Calu3 (cell line): Measurements from ENCODE around the gene OR2F2. TPM values are rescaled to one million over a fixed set of nuclear protein-coding genes. Genes with fewer than 3 reads are reported as not detected.

Source experiments
- BruUV-seq: library from RNA; stranded (reverse); fragments of 400-500 nt; replicated peaks from 2 replicates; lab custom pipeline; 2021; lab: Mats Ljungman, UMichigan
- CTCF ChIA-PET: fragments of 300-600 bp; sonication (Branson Sonifier 250); formaldehyde crosslinking; loops from one replicate; lab custom pipeline; 2022; ENCODE audit warnings: antibody characterized with exemption; lab: Charles Lee
- DNase-seq: peaks from one replicate; pipeline ENCODE4 v3.0.0; 2022
- H3K27ac Mint-ChIP-seq: one replicate; pipeline ENCODE4 v1.8.0; 2022; ENCODE audit warnings: mixed read lengths; ENCODE audit not compliant: unreplicated experiment
- H3K27me3 Mint-ChIP-seq: one replicate; pipeline ENCODE4 v1.8.0; 2022; ENCODE audit warnings: mixed read lengths; ENCODE audit not compliant: unreplicated experiment
- H3K36me3 Mint-ChIP-seq: one replicate; pipeline ENCODE4 v1.8.0; 2022; ENCODE audit warnings: mild to moderate bottlenecking, moderate library complexity, mixed read lengths; ENCODE audit not compliant: insufficient read depth, unreplicated experiment
- H3K4me1 Mint-ChIP-seq: one replicate; pipeline ENCODE4 v1.8.0; 2022; ENCODE audit warnings: mild to moderate bottlenecking, low read depth, mixed read lengths; ENCODE audit not compliant: unreplicated experiment
- H3K4me3 Mint-ChIP-seq: one replicate; pipeline ENCODE4 v1.8.0; 2022; ENCODE audit warnings: mild to moderate bottlenecking, low read depth, moderate library complexity, mixed read lengths; ENCODE audit not compliant: unreplicated experiment
- H3K9me3 Mint-ChIP-seq: one replicate; pipeline ENCODE4 v1.8.0; 2022; ENCODE audit warnings: low read depth, mixed read lengths; ENCODE audit not compliant: unreplicated experiment
- CTCF ChIP-seq: fragments of 200-600 bp; IDR thresholded peaks from one replicate; pipeline ENCODE4 v1.8.0; 2022; ENCODE audit warnings: antibody characterized with exemption; ENCODE audit not compliant: unreplicated experiment
- intact Hi-C: fragments of 100-400 bp; cut with micrococcal nuclease; formaldehyde crosslinking; loops from one replicate; pipeline ENCODE4 v1.10.0; 2022; ENCODE audit not compliant: unreplicated experiment
- total RNA-seq: library from RNA; stranded (reverse); gene quantifications from 2 replicates; pipeline ENCODE4 v1.2.3, GENCODE V29; 2022

OR2F2 gene
- total RNA-seq, 1 experiment from 2014 or later: not detected

GRCh38 chr7:143914938-143915652, 19.9 kb upstream of the OR2F2 start:
- intact Hi-C loops: no loop called here
- Mint-ChIP-seq H3K36me3 (no peaks in the 10 kb centered on the region), H3K27me3 (peaks cover 8% of the 10 kb centered on the region), H3K4me1 (no peaks in the 10 kb centered on the region), H3K4me3 (no peak overlapping the region), H3K9me3 (no peaks in the 10 kb centered on the region), H3K27ac (no peak overlapping the region)
- no peak for TF ChIP-seq CTCF
- CTCF ChIA-PET: no interaction called here
- no peak for DNase-seq
- no TSS peak for BruUV-seq

- H3K4me3 Mint-ChIP-seq: no peak overlapping the region
- H3K36me3 Mint-ChIP-seq: no peaks in the 10 kb centered on the region
- CTCF ChIA-PET: no interaction called here
- no TSS peak for BruUV-seq
- TF ChIP-seq CTCF: no peak
- intact Hi-C loops: loop anchor here (5.0 kb wide), 1 partner anchor 32 kb away; no protein-coding TSS in a partner anchor
- DNase-seq: no peak
- H3K9me3 Mint-ChIP-seq: no peaks in the 10 kb centered on the region
- peaks cover 30% of the 10 kb centered on the region for H3K27me3 Mint-ChIP-seq
- no peak overlapping the region for H3K27ac Mint-ChIP-seq
- H3K4me1 Mint-ChIP-seq: no peaks in the 10 kb centered on the region
Measured at GRCh38 chr7:143924851-143925250, 10.2 kb upstream of the OR2F2 start.

- Mint-ChIP-seq H3K9me3 (no peaks in the 10 kb centered on the region), H3K27me3 (peaks cover 13% of the 10 kb centered on the region), H3K4me1 (no peaks in the 10 kb centered on the region), H3K4me3 (no peak overlapping the region), H3K27ac (no peak overlapping the region), H3K36me3 (no peaks in the 10 kb centered on the region)
- TF ChIP-seq CTCF: no peak
- BruUV-seq: no TSS peak
- CTCF ChIA-PET: no interaction called here
- no peak for DNase-seq
- intact Hi-C loops: no loop called here
Measured at GRCh38 chr7:143929224-143929920, 5.7 kb upstream of the OR2F2 start.

GRCh38 chr7:143931739-143932138, 3.3 kb upstream of the OR2F2 start:
- no peaks in the 10 kb centered on the region for H3K4me1 Mint-ChIP-seq
- no peak for TF ChIP-seq CTCF
- no peak overlapping the region for H3K4me3 Mint-ChIP-seq
- no peak for DNase-seq
- CTCF ChIA-PET: interaction anchor here (0.7 kb wide), 1 partner anchor 196 kb away, joined by 3 read pairs; no protein-coding TSS in a partner anchor
- peaks cover 13% of the 10 kb centered on the region for H3K27me3 Mint-ChIP-seq
- no peak overlapping the region for H3K27ac Mint-ChIP-seq
- no TSS peak for BruUV-seq
- no peaks in the 10 kb centered on the region for H3K36me3 Mint-ChIP-seq
- intact Hi-C loops: no loop called here
- H3K9me3 Mint-ChIP-seq: no peaks in the 10 kb centered on the region
